HepG2 (cell line): ENCODE results near the gene UST. TPM values are rescaled to one million over a fixed set of nuclear protein-coding genes. Genes with fewer than 3 reads are reported as not detected.

Experiments used
- ATAC-seq: fragments of 200-7000 bp; cut with Tn5 transposase; 3 replicates; pipeline ENCODE4 v1.9.1; 2020; ENCODE audit warnings: mild to moderate bottlenecking, moderate library complexity
- BruUV-seq: library from RNA; stranded (reverse); fragments of 400-500 nt; replicated peaks from 2 replicates; lab custom pipeline; 2021; lab: Mats Ljungman, UMichigan
- CTCF ChIA-PET: fragments of 300-600 bp; formaldehyde crosslinking; extraction: SDS; loops from one replicate; lab custom pipeline; 2021; ENCODE audit warnings: low total read pairs, inconsistent platforms, low intra/inter-chr PET ratio; lab: Yijun Ruan, JAX
- POLR2A ChIA-PET: fragments of 350-600 bp; sonication (Branson Sonifier 250); formaldehyde crosslinking; loops from one replicate; lab custom pipeline; 2020; ENCODE audit warnings: antibody characterized with exemption, inconsistent platforms; lab: Yijun Ruan, JAX
- DNase-seq: peaks from one replicate; pipeline ENCODE4 v3.0.0-alpha.2; 2015; ENCODE audit warnings: low spot score
- FAIRE-seq: peaks from 3 replicates; lab custom pipeline; 2011; peaks lifted over from hg19 to GRCh38; lab: Jason Lieb, UNC
- H2AFZ ChIP-seq: one replicate; pipeline ENCODE4 v1.6.1; 2011; ENCODE audit warnings: low read length, inconsistent platforms
- H3K27ac ChIP-seq: fragments of 300-600 bp; 3 replicates; pipeline ENCODE4 v1.8.0; 2011; ENCODE audit warnings: mixed run types, mild to moderate bottlenecking, mixed read lengths, low read length, inconsistent platforms; ENCODE audit not compliant: insufficient read depth; ENCODE audit errors: extremely low read length
- H3K27me3 ChIP-seq, 2 experiments: fragments of 200-600 bp in 1 of 2; 2 replicates in 1 of 2; 3 replicates in 1 of 2; pipeline versions ENCODE4 v1.6.0 to v1.8.0; 2011; ENCODE audit warnings: low read length in 2 of 2, mild to moderate bottlenecking in 2 of 2, moderate library complexity in 2 of 2, inconsistent platforms in 1 of 2; ENCODE audit not compliant: insufficient read depth in 2 of 2, control insufficient read depth in 1 of 2
- H3K36me3 ChIP-seq, 2 experiments: fragments of 200-600 bp in 1 of 2; replicated peaks in 1 of 2; 2 replicates in 1 of 2; 3 replicates in 1 of 2; pipeline versions ENCODE4 v1.5.1 to v1.8.0; 2011; ENCODE audit warnings: low read length in 2 of 2, inconsistent platforms in 1 of 2; ENCODE audit not compliant: insufficient read depth in 2 of 2, control insufficient read depth in 1 of 2
- H3K4me1 ChIP-seq: 2 replicates; pipeline ENCODE4 v1.5.1; 2012; ENCODE audit warnings: low read length, inconsistent platforms; ENCODE audit not compliant: insufficient read depth
- H3K4me2 ChIP-seq: 2 replicates; pipeline ENCODE4 v1.6.0; 2011; ENCODE audit warnings: low read depth, low read length, inconsistent platforms
- H3K4me3 ChIP-seq, 3 experiments: fragments of 200-600 bp in 1 of 3; sonication (generic), shearing (Covaris generic) in 1 of 3; replicated peaks in 1 of 3; 2 replicates each; pipeline ENCODE4 v1.5.1; 2011 to 2016; ENCODE audit warnings: low read length in 3 of 3, inconsistent platforms in 2 of 3, low read depth in 2 of 3, mild to moderate bottlenecking in 2 of 3, control low read depth in 1 of 3, mixed read lengths in 1 of 3; ENCODE audit not compliant: insufficient read depth in 1 of 3
- H3K79me2 ChIP-seq: one replicate; pipeline ENCODE4 v1.6.1; 2011; ENCODE audit warnings: low read length, inconsistent platforms; ENCODE audit not compliant: insufficient read depth
- H3K9ac ChIP-seq: 2 replicates; pipeline ENCODE4 v1.6.0; 2011; ENCODE audit warnings: mild to moderate bottlenecking, low read depth, low read length, inconsistent platforms; ENCODE audit not compliant: insufficient read depth
- H3K9me3 ChIP-seq: 2 replicates; pipeline ENCODE4 v1.5.1; 2012; ENCODE audit warnings: mild to moderate bottlenecking, low read length
- H4K20me1 ChIP-seq: 2 replicates; pipeline ENCODE4 v1.6.0; 2011; ENCODE audit warnings: inconsistent platforms, mild to moderate bottlenecking, low read length, moderate library complexity; ENCODE audit not compliant: insufficient read depth
- GMEB1 ChIP-seq: sonication (generic); formaldehyde crosslinking; IDR thresholded peaks from 2 replicates; pipeline ENCODE4 v1.5.1; 2020; ENCODE audit warnings: missing genetic modification reagents, mild to moderate bottlenecking, borderline replicate concordance
- HES4 ChIP-seq: sonication (generic); formaldehyde crosslinking; IDR thresholded peaks from 2 replicates; pipeline ENCODE4 v1.9.0; 2021; ENCODE audit warnings: mild to moderate bottlenecking, missing genetic modification reagents, borderline replicate concordance
- MAFF ChIP-seq: IDR thresholded peaks from 2 replicates; pipeline ENCODE4 v1.6.1; 2011; ENCODE audit warnings: low read depth, low read length, improper control_type of control experiment
- MAFK ChIP-seq, 2 experiments: IDR thresholded peaks in 1 of 2; conservative IDR thresholded peaks in 1 of 2; 2 replicates each; pipeline ENCODE4 v1.6.1; 2011; ENCODE audit warnings: improper control_type of control experiment in 2 of 2, low read length in 2 of 2
- NFE2L2 ChIP-seq: fragments of 150-350 bp; IDR thresholded peaks from 2 replicates; pipeline ENCODE4 v1.6.1; 2014; ENCODE audit warnings: low read length
- NR1H2 ChIP-seq: sonication (generic); formaldehyde crosslinking; IDR thresholded peaks from 2 replicates; pipeline ENCODE4 v1.8.1; 2022; ENCODE audit warnings: low read depth, missing genetic modification reagents, borderline replicate concordance
- PAXIP1 ChIP-seq: sonication (generic); formaldehyde crosslinking; conservative IDR thresholded peaks from 2 replicates; pipeline ENCODE4 v1.4.0; 2020; ENCODE audit warnings: mild to moderate bottlenecking, missing genetic modification reagents, moderate library complexity
- THRA ChIP-seq: sonication (generic); formaldehyde crosslinking; IDR thresholded peaks from 2 replicates; pipeline ENCODE4 v1.4.0; 2020; ENCODE audit warnings: missing genetic modification reagents, borderline replicate concordance
- ZKSCAN1 ChIP-seq: fragments of 150-350 bp; IDR thresholded peaks from 2 replicates; pipeline ENCODE4 v1.6.1; 2014; ENCODE audit warnings: low read length
- ZNF354B ChIP-seq: sonication (generic); formaldehyde crosslinking; IDR thresholded peaks from 2 replicates; pipeline ENCODE4 v1.8.0; 2022; ENCODE audit warnings: mild to moderate bottlenecking, missing genetic modification reagents
- ZNF564 ChIP-seq: sonication (generic); formaldehyde crosslinking; IDR thresholded peaks from 2 replicates; pipeline ENCODE4 v1.8.1; 2023; ENCODE audit warnings: mild to moderate bottlenecking, missing genetic modification reagents
- WGBS: methylation state at CpG from one replicate; pipeline ENCODE4 v1.1.6; 2017; ENCODE audit warnings: low lambda C conversion rate; 5-methylcytosine and 5-hydroxymethylcytosine counted together
- in situ Hi-C: cut with HindIII; loops from 2 replicates; pipeline ENCODE4 v1.10.0; 2017; ENCODE audit warnings: low pct_unique_long_range_greater_than_20kb; ENCODE audit not compliant: extremely low pct_ligation_motif_present
- intact Hi-C: fragments of 100-400 bp; cut with micrococcal nuclease; formaldehyde crosslinking; loops from one replicate; pipeline ENCODE4 v1.10.0; 2022; ENCODE audit not compliant: unreplicated experiment
- polyA plus RNA-seq, 8 experiments: library from polyadenylated mRNA; depleted of rRNA in 3 of 8; stranded (reverse) in 7 of 8; unstranded in 1 of 8; fragments of >200 nt; fragmentation: Illumina TruSeq in 4 of 8; extraction: Trizol in 4 of 8; gene quantifications; 2 replicates each; pipeline versions ENCODE4 v1.2.1 to v1.2.3, GENCODE V29; 2011 to 2016; ENCODE audit warnings: low read depth in 4 of 8, missing spikeins in 1 of 8, mixed read lengths in 1 of 8; ENCODE audit not compliant: insufficient read depth in 1 of 8
- total RNA-seq, 5 experiments: library from RNA; depleted of rRNA; stranded (reverse); fragments of >200 nt; fragmentation: Illumina TruSeq; extraction: Trizol; gene quantifications; 2 replicates each; pipeline ENCODE4 v1.2.3, GENCODE V29; 2016; ENCODE audit warnings: low read depth in 1 of 5

The UST gene
- total and polyA plus RNA-seq, 2 of the 13 experiments (the other 11 are each of a cell fraction or from before 2014, with no cell fraction given) = 0.27 TPM; not detected in 1

- TF ChIP-seq PAXIP1 = no peak
- no peak for TF ChIP-seq ZNF354B (CRISPR knock-in tag)
- TF ChIP-seq MAFK (conservative IDR thresholded peaks at IDR 0.05 in 1 of 2, IDR thresholded peaks at IDR 0.05 in 1 of 2; ENCODE audit: low read length in 2 of 2) = no peak
Measured at GRCh38 chr6:149057464-149057840, 310.6 kb downstream of the UST start (continued).

GRCh38 chr6:149059557-149059956 lies 312.7 kb downstream of the UST start:
- intact Hi-C loops = no loop called here
- Histone ChIP-seq H3K4me1 (peaks cover 61% of the 10 kb centered on the region), H3K79me2 (no peaks in the 10 kb centered on the region)
- FAIRE-seq = no peak
- TF ChIP-seq NR1H2 (CRISPR knock-in tag) = no peak
- TF ChIP-seq NFE2L2 = peak; percentile 65
- TF ChIP-seq ZKSCAN1 = no peak
- TF ChIP-seq MAFK (conservative IDR thresholded peaks at IDR 0.05 in 1 of 2, IDR thresholded peaks at IDR 0.05 in 1 of 2; ENCODE audit: low read length in 2 of 2) = peak; percentile 91 to 96
- no peak for TF ChIP-seq GMEB1 (CRISPR knock-in tag)
- TF ChIP-seq MAFF = peak; percentile 93
- no peak for TF ChIP-seq HES4 (CRISPR knock-in tag)
- TF ChIP-seq ZNF564 (CRISPR knock-in tag) = no peak
- no peak for TF ChIP-seq THRA (CRISPR knock-in tag)
- TF ChIP-seq, all 625 proteins: peak for 3
- 90% methylated on average over 7 of the region's 7 CpGs for WGBS
- no TSS peak for BruUV-seq
- Histone ChIP-seq H2AFZ (no peak overlapping the region), H3K4me2 (no peak overlapping the region), H3K36me3 (no peaks in the 10 kb centered on the region), H3K4me3 (no peak overlapping the region), H3K9me3 (no peaks in the 10 kb centered on the region), H4K20me1 (no peaks in the 10 kb centered on the region), H3K27me3 (no peaks in the 10 kb centered on the region), H3K9ac (no peak overlapping the region), H3K27ac (no peak overlapping the region)
- in situ Hi-C loops = no loop called here
- POLR2A ChIA-PET = no interaction called here
- ATAC-seq (no peak), DNase-seq (no peak)
- CTCF ChIA-PET = no interaction called here
